A673 (cell line): ENCODE data around the gene KIRREL3. TPM values are rescaled to one million over a fixed set of nuclear protein-coding genes. Genes with fewer than 3 reads are reported as not detected.

Source experiments
- BruUV-seq: library from RNA; stranded (reverse); fragments of 400-500 nt; replicated peaks from 2 replicates; lab custom pipeline; 2021; lab: Mats Ljungman, UMichigan
- CTCF ChIA-PET: fragments of 300-600 bp; sonication (Branson Sonifier 250); formaldehyde crosslinking; loops from one replicate; lab custom pipeline; 2022; ENCODE audit warnings: antibody characterized with exemption; lab: Charles Lee
- POLR2A ChIA-PET: fragments of 300-600 bp; sonication (Branson Sonifier 250); formaldehyde crosslinking; loops from one replicate; lab custom pipeline; 2022; ENCODE audit warnings: antibody characterized with exemption; ENCODE audit not compliant: low non-redundant PET; lab: Charles Lee
- DNase-seq: peaks from one replicate; pipeline ENCODE4 v3.0.0-alpha.2; 2015; ENCODE audit warnings: low spot score
- H3K27ac ChIP-seq: fragments of 200-600 bp; sonication (generic); 2 replicates; pipeline ENCODE4 v1.5.1; 2016; ENCODE audit warnings: mixed run types, low read depth, mild to moderate bottlenecking, mixed read lengths, antibody characterized with exemption, low read length; ENCODE audit not compliant: poor library complexity, severe bottlenecking
- H3K27me3 ChIP-seq: fragments of 200-600 bp; sonication (generic); replicated peaks from 2 replicates; pipeline ENCODE4 v1.6.1; 2017; ENCODE audit warnings: mixed run types, low read depth, mild to moderate bottlenecking, mixed read lengths, antibody characterized with exemption, low read length; ENCODE audit not compliant: insufficient read depth, poor library complexity
- H3K36me3 ChIP-seq: fragments of 200-600 bp; sonication (generic); 2 replicates; pipeline ENCODE4 v1.6.1; 2016; ENCODE audit warnings: mixed run types, mild to moderate bottlenecking, mixed read lengths, antibody characterized with exemption, low read length; ENCODE audit not compliant: insufficient read depth, poor library complexity, severe bottlenecking
- H3K4me1 ChIP-seq: fragments of 200-600 bp; sonication (generic); 2 replicates; pipeline ENCODE4 v1.6.1; 2017; ENCODE audit warnings: mixed run types, mild to moderate bottlenecking, mixed read lengths, antibody characterized with exemption, low read length; ENCODE audit not compliant: insufficient read depth, poor library complexity, severe bottlenecking
- H3K4me3 ChIP-seq: fragments of 200-600 bp; sonication (generic); 2 replicates; pipeline ENCODE4 v1.5.1; 2016; ENCODE audit warnings: low read depth, mixed run types, mild to moderate bottlenecking, mixed read lengths, low read length; ENCODE audit not compliant: poor library complexity, severe bottlenecking
- H3K9me3 ChIP-seq: fragments of 200-600 bp; sonication (generic); 2 replicates; pipeline ENCODE4 v1.6.1; 2016; ENCODE audit warnings: mixed run types, low read depth, mild to moderate bottlenecking, mixed read lengths, antibody characterized with exemption, low read length; ENCODE audit not compliant: poor library complexity, severe bottlenecking
- EZH2 ChIP-seq: fragments of 200-600 bp; sonication (generic); IDR thresholded peaks from 2 replicates; pipeline ENCODE4 v1.6.1; 2017; ENCODE audit warnings: borderline replicate concordance, low read depth, mild to moderate bottlenecking, mixed read lengths, antibody characterized with exemption, low read length; ENCODE audit not compliant: poor library complexity, severe bottlenecking
- intact Hi-C: fragments of 100-400 bp; cut with micrococcal nuclease; formaldehyde crosslinking; loops from one replicate; pipeline ENCODE4 v1.10.0; 2022; ENCODE audit not compliant: unreplicated experiment
- total RNA-seq: library from RNA; stranded (reverse); gene quantifications from 2 replicates; pipeline ENCODE4 v1.2.3, GENCODE V29; 2021
- TF ChIP-seq, protein P1 (sequence below): fragments of 300-800, 200-600 bp; sonication (generic); conservative IDR thresholded peaks from 2 replicates; pipeline ENCODE4 v1.5.1; 2017; ENCODE audit warnings: low read depth, mild to moderate bottlenecking, antibody characterized with exemption, low read length, moderate library complexity, mixed read lengths

The KIRREL3 gene
- total RNA-seq, 1 experiment from 2014 or later: not detected

DNA sequence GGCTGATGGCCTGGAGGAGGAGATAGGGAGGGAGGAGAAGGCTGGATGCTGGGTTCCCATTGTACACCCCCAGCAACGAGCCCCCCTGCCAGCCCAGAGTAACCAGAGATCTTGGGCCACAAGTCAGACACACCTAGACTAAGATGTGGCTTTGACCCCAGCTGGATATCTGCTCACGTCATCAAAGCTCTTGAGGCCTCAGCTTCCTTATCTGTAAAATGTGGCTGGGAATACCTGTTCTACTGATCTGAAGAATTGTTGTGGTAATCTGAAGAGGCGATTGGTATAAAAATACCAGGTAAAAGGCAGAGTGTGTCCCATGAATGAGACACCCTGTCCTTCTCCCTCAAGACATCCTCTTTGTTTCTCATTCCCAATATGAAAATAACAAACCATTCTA lies 365.1 kb downstream of the KIRREL3 start:
- H3K27ac ChIP-seq: no peak overlapping the region
- H3K4me1 ChIP-seq: peaks cover 30% of the 10 kb centered on the region
- no TSS peak for BruUV-seq
- intact Hi-C loops: no loop called here
- no peak overlapping the region for H3K4me3 ChIP-seq
- TF ChIP-seq EZH2: no peak
- TF ChIP-seq, protein P1, sequence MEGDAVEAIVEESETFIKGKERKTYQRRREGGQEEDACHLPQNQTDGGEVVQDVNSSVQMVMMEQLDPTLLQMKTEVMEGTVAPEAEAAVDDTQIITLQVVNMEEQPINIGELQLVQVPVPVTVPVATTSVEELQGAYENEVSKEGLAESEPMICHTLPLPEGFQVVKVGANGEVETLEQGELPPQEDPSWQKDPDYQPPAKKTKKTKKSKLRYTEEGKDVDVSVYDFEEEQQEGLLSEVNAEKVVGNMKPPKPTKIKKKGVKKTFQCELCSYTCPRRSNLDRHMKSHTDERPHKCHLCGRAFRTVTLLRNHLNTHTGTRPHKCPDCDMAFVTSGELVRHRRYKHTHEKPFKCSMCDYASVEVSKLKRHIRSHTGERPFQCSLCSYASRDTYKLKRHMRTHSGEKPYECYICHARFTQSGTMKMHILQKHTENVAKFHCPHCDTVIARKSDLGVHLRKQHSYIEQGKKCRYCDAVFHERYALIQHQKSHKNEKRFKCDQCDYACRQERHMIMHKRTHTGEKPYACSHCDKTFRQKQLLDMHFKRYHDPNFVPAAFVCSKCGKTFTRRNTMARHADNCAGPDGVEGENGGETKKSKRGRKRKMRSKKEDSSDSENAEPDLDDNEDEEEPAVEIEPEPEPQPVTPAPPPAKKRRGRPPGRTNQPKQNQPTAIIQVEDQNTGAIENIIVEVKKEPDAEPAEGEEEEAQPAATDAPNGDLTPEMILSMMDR: no peak
- H3K27me3 ChIP-seq: no peaks in the 10 kb centered on the region
- CTCF ChIA-PET: no interaction called here
- no peaks in the 10 kb centered on the region for H3K9me3 ChIP-seq
- H3K36me3 ChIP-seq: no peaks in the 10 kb centered on the region
- no peak for DNase-seq
- POLR2A ChIA-PET: no interaction called here

DNA sequence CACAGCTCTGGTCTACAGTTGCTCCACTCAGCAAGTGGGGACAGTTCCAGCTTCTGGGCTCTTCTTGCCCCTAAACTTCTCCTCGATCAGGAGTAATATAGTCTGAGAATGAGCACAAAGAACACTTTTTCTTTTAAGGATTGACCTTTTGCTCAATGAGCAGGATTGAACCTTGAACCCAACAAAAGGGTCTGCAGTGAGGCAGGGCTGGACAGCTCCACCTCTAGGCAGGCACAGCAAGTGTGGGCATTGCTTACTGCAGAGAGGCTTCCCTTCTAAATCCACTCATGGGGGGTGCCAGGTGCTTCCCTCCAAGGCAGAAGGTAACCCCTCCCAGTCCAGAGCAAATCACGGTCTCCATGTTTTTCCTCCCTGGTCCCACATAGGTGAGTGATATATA lies 365.6 kb downstream of the KIRREL3 start:
- Histone ChIP-seq H3K9me3 (no peaks in the 10 kb centered on the region), H3K27me3 (no peaks in the 10 kb centered on the region), H3K4me3 (no peak overlapping the region), H3K27ac (no peak overlapping the region), H3K4me1 (peaks cover 35% of the 10 kb centered on the region), H3K36me3 (no peaks in the 10 kb centered on the region)
- no TSS peak for BruUV-seq
- TF ChIP-seq EZH2: no peak
- TF ChIP-seq, protein P1: no peak
- CTCF ChIA-PET: no interaction called here
- POLR2A ChIA-PET: interaction anchor here (0.9 kb wide), 1 partner anchor 94 kb away, joined by 3 read pairs; no protein-coding TSS in a partner anchor
- intact Hi-C loops: no loop called here
- no peak for DNase-seq

DNA sequence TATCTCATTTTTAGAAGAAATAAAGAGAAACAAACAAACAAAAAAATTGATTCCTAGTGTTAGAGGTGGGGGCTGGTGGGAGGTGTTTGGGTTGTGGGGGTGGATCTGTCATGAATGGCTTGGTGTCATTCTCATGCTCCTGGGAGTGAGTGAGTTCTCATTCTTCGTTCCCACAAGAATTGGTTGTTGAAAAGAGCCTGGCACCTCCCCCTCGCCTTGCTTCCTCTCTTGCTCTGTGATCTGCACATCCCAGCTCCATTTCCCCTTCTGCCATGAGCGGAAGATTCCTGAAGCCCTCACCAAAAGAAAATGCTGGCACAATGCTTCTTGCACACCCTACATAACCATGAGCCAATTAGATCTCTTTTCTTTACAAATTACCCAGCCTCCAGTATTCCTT lies 367.2 kb downstream of the KIRREL3 start:
- H3K9me3 ChIP-seq: no peaks in the 10 kb centered on the region
- DNase-seq: no peak
- POLR2A ChIA-PET: no interaction called here
- H3K27ac ChIP-seq: no peak overlapping the region
- TF ChIP-seq EZH2: no peak
- TF ChIP-seq, protein P1: no peak
- CTCF ChIA-PET: no interaction called here
- no peaks in the 10 kb centered on the region for H3K27me3 ChIP-seq
- intact Hi-C loops: no loop called here
- H3K4me1 ChIP-seq: peaks cover 49% of the 10 kb centered on the region
- H3K4me3 ChIP-seq: no peak overlapping the region
- no TSS peak for BruUV-seq
- no peaks in the 10 kb centered on the region for H3K36me3 ChIP-seq
